ENCODE measurements around the gene PAX2. TPM values are rescaled to one million over a fixed set of nuclear protein-coding genes. Genes with fewer than 3 reads are reported as not detected.

The PAX2 gene
- polyA plus RNA-seq, 2 of the 4 experiments (the other 2 are of a cell fraction) = 0.06 to 0.21 TPM

DNA sequence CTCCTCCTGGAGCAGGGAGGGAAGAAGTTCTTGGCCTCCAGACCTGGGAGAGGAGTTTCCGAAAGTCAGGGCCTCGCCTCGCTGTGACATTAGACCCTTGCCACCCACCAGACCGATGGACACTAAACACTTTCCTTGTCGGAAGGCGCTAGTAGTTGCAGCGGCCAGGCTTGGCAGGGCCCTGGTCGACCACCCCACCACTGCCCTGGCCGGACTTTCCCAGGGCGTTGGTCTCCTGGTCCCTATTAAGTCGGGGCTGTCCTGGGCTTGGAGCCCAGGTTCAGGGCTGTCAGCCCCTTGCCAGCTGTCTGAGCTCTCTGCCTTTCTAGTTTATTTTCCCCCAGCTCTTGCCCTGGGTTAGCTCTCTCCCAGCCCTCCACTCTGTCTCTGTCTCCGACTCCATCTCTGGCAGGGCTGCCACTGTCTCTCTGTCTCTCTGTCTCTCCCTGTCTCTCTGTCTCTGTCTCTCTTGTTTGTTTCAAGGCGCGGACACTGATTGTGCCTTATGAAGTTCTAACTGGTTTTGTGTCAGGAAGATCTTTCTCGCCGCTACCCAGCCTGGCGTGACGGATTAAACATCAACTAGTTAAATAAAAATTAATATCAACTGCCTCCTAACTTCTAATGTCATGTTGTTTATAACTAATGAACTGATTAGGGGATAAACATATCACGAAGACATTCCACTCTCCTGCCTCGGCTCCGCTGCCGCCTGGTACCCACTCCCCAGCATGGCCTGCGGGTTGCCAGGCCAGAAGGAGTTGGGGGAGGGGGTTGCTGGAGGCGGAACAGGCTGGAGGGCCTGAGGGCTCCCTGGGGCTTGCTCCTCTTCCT is 13.8 kb upstream of the PAX2 start:
- Histone ChIP-seq H3K27ac (peak overlapping the region; percentile 80 to 93), H3K4me1 (peaks cover 21% of the 10 kb centered on the region), H3K4me2 (peak overlapping the region; percentile 94), H3K4me3 (peak overlapping the region; percentile 46), H3K9me3 (no peaks in the 10 kb centered on the region)
- WGBS (ENCODE audit: missing lambda C conversion rate) = 71% methylated on average over 24 of the region's 24 CpGs
- POLR2A ChIA-PET = no interaction called here
- ATAC-seq (0 out of 6 replicates have a peak, but pooled peaks of 1 of the 2 experiments have one; percentile 0), DNase-seq (ENCODE audit: low read depth in 1 of 2, low spot score in 1 of 2) (no peak), FAIRE-seq (no peak)
- TF ChIP-seq JUNB (IDR thresholded peaks at IDR 0.05) (no peak), CBX2 (IDR thresholded peaks at IDR 0.05; ENCODE audit: borderline replicate concordance, low read depth) (no peak), HEYL (CRISPR knock-in tag; IDR thresholded peaks at IDR 0.05) (no peak), KDM5A (IDR thresholded peaks at IDR 0.05) (no peak), MYC (IDR thresholded peaks at IDR 0.05; ENCODE audit: borderline replicate concordance, low read length) (no peak), CTCF (IDR thresholded peaks at IDR 0.05) (no peak), HDAC2 (IDR thresholded peaks at IDR 0.05) (no peak), ESRRA (IDR thresholded peaks at IDR 0.05; ENCODE audit: borderline replicate concordance, low read length) (no peak)
- TF ChIP-seq, protein P1, sequence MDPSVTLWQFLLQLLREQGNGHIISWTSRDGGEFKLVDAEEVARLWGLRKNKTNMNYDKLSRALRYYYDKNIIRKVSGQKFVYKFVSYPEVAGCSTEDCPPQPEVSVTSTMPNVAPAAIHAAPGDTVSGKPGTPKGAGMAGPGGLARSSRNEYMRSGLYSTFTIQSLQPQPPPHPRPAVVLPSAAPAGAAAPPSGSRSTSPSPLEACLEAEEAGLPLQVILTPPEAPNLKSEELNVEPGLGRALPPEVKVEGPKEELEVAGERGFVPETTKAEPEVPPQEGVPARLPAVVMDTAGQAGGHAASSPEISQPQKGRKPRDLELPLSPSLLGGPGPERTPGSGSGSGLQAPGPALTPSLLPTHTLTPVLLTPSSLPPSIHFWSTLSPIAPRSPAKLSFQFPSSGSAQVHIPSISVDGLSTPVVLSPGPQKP (IDR thresholded peaks at IDR 0.05; ENCODE audit: low read depth, low read length) = no peak
- CTCF ChIA-PET = interaction anchor here (0.7 to 4.0 kb wide), 5 partner anchors 9 to 169 kb away, joined by 3 to 38 read pairs (median 3); partner anchors contain the start of gene PAX2

DNA sequence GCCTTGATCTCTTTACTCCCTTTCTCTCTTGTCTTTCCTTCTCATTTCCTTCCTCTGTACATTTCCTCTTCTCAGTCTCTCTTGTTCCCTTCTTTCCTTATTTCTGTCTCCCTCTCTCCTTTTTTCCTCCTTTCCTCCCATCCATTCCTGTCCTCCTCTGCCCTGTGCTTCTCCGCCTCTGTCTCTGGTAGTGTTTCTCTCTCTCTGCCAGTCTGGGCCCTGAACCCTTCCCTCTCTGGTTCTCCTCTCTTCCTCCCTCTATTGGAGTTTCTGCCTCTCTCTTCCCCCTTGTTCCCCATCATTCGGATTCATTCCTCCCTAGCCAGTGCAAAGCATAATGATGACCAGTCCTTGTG is 13.2 kb upstream of the PAX2 start:
- no peak for ATAC-seq
- ChIA-PET POLR2A (no interaction called here), CTCF (interaction anchor here (0.9 to 4.0 kb wide), 4 partner anchors 9 to 146 kb away, joined by 3 to 38 read pairs (median 6); partner anchors contain the start of gene PAX2)
- Histone ChIP-seq H3K4me1 (peaks cover 21% of the 10 kb centered on the region), H3K4me3 (no peak overlapping the region), H3K4me2 (peak overlapping the region; percentile 94), H3K9me3 (no peaks in the 10 kb centered on the region), H3K27ac (peak overlapping the region; percentile 80 to 93; a peak in 4 of 6 replicates)
- TF ChIP-seq MAFK (IDR thresholded peaks at IDR 0.05; ENCODE audit: partially characterized antibody) = no peak
- no peak for TF ChIP-seq CTCF (IDR thresholded peaks at IDR 0.05)
- TF ChIP-seq, protein P1 (IDR thresholded peaks at IDR 0.05; ENCODE audit: low read depth, low read length) = no peak
- TF ChIP-seq MYC (IDR thresholded peaks at IDR 0.05; ENCODE audit: borderline replicate concordance, low read length) = no peak
- no peak for TF ChIP-seq CHD4 (IDR thresholded peaks at IDR 0.05; ENCODE audit: borderline replicate concordance)
- no peak for TF ChIP-seq SMC3 (IDR thresholded peaks at IDR 0.05)
- TF ChIP-seq, protein P2, sequence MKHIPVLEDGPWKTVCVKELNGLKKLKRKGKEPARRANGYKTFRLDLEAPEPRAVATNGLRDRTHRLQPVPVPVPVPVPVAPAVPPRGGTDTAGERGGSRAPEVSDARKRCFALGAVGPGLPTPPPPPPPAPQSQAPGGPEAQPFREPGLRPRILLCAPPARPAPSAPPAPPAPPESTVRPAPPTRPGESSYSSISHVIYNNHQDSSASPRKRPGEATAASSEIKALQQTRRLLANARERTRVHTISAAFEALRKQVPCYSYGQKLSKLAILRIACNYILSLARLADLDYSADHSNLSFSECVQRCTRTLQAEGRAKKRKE (CRISPR knock-in tag; IDR thresholded peaks at IDR 0.05; ENCODE audit: low read depth) = no peak
- TF ChIP-seq RFX5 (IDR thresholded peaks at IDR 0.05) = no peak
- no peak for TF ChIP-seq E2F6 (IDR thresholded peaks at IDR 0.05; ENCODE audit: borderline replicate concordance, low read depth)
- TF ChIP-seq KDM1A (IDR thresholded peaks at IDR 0.05; ENCODE audit: low read depth) = no peak
- WGBS (ENCODE audit: missing lambda C conversion rate) = 86% methylated on average over 2 of the region's 2 CpGs
- no peak for FAIRE-seq
- no peak for DNase-seq (ENCODE audit: low read depth in 1 of 2, low spot score in 1 of 2)

All from A549 (cell line).